T-helper 1 cell treated with Interleukin-12 subunit alpha and Interleukin-12 subunit beta and Interleukin-4 antibody, amounts not matched to agents 30 ng/mL and 1 ng/mL, for 36 hours (primary cell): ENCODE measurements around the gene NEDD8. TPM values are rescaled to one million over a fixed set of nuclear protein-coding genes. Genes with fewer than 3 reads are reported as not detected.
"Not testable (repeated sequence)": the region's sequence is repeated elsewhere in the genome, so short reads cannot be mapped to it uniquely, and the experiment has no call there.

Experiments used
- intact Hi-C: fragments of 100-400 bp; cut with micrococcal nuclease; formaldehyde crosslinking; loops from one replicate; pipeline ENCODE4 v1.15.1; 2024
- total RNA-seq: library from RNA; stranded (reverse); gene quantifications from 2 replicates; pipeline ENCODE4 v1.2.3, GENCODE V29; 2022

NEDD8 gene
- total RNA-seq, 1 donor from 2014 or later, result 191 TPM

- intact Hi-C loops, result no loop called here
Observed at GRCh38 chr14:24249230-24250021, 17.3 kb upstream of the NEDD8 start.

GRCh38 chr14:24247422-24247821, 15.3 kb upstream of the NEDD8 start:
- intact Hi-C loops, result no loop called here

- intact Hi-C loops, result no loop called here
Observed at GRCh38 chr14:24246765-24247212, 14.6 kb upstream of the NEDD8 start.

GRCh38 chr14:24245350-24245749, 13.2 kb upstream of the NEDD8 start:
- intact Hi-C loops, result not testable (repeated sequence)

DNA sequence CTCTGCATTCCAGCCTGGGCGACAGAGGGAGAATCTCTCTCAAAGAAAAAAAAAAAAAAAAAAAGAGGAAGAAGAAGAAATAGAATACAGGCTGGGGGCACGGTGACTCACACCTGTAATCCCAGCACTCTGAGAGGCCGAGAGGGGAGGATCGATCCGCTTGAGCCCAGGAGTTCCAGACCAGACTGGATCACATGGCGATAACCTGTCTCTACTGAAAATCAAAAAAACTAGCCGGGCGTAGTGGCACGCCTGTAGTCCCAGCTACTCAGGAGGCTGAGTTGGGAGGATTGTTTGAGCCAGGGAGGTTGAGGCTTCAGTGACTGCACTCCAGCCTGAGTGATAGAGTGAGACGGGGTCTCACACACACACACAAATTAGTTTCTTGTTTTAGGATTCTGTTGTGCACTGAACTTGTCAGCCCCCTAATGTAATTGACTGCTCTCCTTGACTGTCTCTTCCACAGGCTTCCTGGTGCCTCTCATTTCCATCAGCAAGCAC, 11.2 kb upstream of the NEDD8 start:
- intact Hi-C loops, result loop anchor here (1.0 to 5.0 kb wide), 3 partner anchors 54 to 774 kb away; partner anchors contain the start of gene NGDN

- intact Hi-C loops, result loop anchor here (1.0 to 5.0 kb wide), 15 partner anchors 10 to 430 kb away; partner anchors contain the start of genes DCAF11, EMC9, GMPR2 and IPO4
Observed at GRCh38 chr14:24241829-24242443, 9.8 kb upstream of the NEDD8 start.

DNA sequence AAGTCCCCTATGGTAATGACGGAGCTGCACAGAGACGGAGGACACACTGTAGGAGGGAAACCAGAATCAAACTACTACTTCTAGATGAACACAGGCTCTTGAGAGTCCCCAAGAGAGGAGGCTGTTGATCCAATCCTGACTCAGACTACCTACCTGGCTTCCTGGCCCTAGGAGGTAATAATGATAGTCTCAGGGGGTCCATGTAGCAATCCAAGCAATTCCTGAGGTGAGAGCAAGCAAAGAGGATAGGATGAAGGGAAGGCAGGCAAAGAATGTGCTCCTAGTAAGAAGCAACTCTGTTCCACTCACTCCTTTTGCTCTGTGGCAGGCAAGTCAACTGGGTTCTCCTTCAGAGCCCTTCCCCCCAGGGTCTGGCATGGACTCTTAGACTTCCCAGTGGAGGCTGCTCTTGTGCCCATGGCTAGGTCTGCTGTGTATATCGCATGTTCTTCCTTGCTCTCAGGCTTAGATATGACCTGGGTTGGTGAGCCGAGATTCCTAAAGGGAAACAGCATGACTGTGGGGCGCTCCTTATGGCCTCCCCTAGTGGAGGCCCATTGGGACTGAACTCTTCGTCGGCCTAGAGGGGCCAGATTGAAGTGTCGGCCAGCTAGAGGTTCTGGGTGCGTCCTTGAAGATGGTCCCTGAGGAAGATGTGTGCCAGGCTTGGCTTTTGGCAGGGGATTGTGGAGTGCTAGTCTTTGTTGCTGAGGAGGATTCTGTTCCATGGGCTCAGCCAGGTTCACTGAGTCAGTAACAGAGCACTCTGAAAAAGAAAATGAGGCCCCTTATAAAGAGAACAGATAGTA, 8.1 kb upstream of the NEDD8 start:
- intact Hi-C loops, result loop anchor here (5.0 kb wide), 1 partner anchor 432 kb away; no protein-coding TSS in a partner anchor

DNA sequence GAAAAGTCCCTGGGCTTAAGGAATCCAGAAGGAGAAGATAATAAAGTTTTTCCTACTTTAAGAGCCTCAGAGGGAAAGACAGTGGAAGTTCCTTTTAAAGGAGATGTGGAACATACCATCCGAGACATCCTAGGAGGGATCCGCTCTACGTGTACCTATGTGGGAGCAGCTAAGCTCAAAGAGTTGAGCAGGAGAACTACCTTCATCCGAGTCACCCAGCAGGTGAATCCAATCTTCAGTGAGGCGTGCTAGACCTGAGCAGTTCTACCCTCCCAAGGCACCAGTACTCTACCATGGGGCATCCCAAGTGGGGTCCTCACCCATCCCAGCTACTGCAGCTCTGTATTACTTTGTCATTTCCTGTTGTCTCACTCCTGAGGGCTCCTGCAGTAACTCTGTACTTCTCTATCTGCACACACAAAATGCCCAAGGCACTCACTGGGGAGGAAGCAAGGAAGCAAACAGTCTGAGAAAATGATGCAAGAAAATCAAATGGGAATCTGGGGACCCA, 6.4 kb upstream of the NEDD8 start:
- intact Hi-C loops, result no loop called here

GRCh38 chr14:24238123-24238522, 6.0 kb upstream of the NEDD8 start:
- intact Hi-C loops, result no loop called here

GRCh38 chr14:24237463-24237955, 5.3 kb upstream of the NEDD8 start:
- intact Hi-C loops, result no loop called here

GRCh38 chr14:24236689-24237462, 4.7 kb upstream of the NEDD8 start:
- intact Hi-C loops, result no loop called here

DNA sequence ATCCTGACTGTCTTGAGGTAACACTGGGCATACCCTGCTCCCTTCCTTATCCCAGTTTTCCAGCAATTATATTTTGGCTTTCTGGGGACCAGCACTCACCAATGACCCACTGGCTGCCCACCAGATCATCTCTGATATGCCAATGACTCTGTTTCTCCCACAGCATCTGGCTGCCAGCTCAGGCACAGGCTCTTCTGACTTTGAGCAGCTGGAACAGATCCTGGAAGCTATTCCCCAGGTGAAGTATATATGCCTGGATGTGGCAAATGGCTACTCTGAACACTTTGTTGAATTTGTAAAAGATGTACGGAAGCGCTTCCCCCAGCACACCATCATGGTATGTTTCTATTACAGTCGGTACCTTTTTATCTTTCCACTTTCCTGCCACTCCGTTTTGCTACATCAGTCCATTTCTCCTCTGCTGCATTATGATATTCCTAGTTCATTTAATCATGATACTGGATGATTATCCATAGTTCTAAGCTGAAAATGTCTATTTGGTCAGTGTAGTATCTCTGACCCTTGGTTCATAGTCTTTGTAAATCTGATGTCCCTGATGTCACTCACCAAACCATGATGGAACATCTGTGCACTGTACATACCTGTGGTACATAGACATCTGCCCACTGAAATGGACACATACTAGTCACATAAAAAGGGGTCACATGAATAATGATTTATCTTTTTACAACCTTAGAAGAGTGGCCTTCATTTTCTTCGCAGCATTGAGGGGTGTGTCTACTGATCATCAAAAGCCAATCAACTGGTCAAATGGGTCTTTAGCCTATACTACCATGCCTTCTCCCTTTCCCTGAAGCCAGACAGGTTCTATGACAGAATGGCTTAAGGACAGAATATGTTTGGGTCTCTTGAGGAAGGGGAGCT, 3.9 kb upstream of the NEDD8 start:
- intact Hi-C loops, result no loop called here

DNA sequence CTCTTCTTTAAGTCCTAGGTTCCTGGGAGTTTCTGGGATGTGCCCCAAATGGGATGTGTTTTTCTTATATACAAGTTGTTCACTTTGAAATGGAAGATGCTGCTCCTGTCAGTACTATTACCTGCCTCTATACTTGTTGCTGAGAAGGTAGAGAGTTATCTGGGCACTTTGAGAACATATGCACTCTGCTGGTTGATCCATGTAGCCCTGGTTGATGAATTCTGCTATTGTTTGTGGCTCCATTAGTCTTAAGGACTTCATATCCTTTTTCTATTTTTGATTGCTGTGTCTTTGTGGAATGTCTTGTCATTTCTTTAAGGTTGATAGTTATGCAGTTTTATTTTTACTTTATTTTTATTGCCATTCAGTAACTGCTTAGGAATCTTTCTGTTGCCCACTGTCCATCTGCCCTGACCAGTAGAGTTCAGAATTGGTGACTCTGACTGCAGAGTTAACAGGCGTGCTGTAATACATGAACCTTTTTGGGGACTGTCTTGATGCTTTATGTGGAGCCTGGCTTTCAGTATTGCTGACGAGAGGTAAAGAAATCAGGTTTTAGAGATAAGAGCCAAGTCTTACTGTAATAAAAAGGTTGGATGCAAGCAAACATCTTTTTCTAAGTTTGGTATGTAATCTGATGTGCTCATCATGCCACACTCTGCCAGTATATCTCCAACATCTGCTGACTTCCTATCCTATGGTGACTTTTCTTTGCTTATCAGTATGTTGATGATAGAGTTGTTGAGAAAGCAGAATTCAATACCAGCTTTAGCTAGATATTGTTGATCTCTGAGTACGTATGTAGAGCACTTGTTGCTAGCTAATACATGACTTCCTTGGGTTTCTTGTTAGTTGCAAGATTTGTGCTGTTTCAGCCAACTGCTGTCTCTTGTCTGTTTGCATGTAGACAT, 2.2 kb upstream of the NEDD8 start:
- intact Hi-C loops, result no loop called here

DNA sequence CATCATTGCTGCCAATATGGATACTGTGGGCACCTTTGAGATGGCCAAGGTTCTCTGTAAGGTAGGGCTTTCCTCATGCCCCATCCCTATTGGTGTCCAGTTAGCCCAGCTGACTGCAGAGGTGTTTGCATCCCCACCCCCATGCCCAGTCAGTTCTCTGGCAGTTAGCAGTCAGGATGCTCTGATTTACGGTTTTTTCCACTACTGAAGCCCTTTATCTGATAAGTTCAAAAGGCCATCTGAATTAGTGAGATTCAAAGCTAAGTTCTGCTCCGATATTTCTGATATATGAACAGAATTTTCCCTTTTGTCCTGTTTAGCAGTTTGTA, 1.3 kb upstream of the NEDD8 start:
- intact Hi-C loops, result no loop called here

DNA sequence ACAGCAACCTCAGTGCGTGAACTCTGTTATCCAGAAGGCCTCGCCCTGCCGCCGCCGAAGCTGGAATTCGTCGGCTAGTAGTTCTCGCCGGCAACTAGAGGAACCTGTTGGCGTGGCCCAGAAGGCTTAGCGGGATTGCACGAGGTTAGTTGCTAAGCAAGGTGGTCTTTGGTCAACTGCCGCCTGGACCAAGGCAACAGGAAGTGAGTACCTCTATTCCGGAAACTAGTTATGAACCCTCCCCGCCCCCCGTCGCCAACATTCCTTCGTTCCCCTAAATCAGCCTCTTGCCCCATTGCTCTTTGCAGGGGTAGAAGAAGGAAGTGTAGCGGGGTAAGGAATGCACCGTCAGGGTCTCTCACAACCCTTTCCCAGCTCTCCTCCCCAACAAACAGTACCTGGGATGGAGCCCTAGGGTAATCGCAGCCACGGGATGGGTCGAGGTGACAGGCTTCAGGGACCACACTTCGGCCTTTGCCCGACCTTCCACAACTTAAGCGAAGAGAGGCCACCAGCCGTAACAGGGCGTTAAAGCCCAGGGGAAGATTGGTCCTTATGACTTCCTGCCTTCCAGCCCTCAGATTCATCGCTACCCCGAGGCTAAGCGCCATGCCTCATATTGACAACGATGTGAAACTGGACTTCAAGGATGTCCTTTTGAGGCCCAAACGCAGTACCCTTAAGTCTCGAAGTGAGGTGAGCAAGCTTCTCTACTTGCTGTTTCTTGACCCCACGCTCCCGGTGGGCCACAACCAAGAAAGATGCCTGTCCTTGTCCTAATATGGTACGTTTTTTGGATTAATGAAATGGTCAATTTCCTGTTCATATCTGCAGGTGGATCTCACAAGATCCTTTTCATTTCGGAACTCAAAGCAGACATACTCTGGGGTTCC, 724 bp upstream of the NEDD8 start, which contains the start of gene GMPR2:
Gene GMPR2 (plus strand): TSS at position 285 of the 893 bp plus-strand sequence. CDS start 325 bp downstream, at position 610.
- intact Hi-C loops, result loop anchor here (1.0 kb wide), 12 partner anchors 9 to 209 kb away; partner anchors contain the start of genes DCAF11, DHRS1, EMC9 and IPO4

GRCh38 chr14:24231263-24232120, 675 bp downstream of the NEDD8 start:
- intact Hi-C loops, result loop anchor here (1.0 kb wide), 12 partner anchors 11 to 211 kb away; partner anchors contain the start of genes DCAF11, DHRS1, EMC9 and IPO4
